B cell (primary cell): Measurements from ENCODE around the gene EPB41L4B. TPM values are rescaled to one million over a fixed set of nuclear protein-coding genes. Genes with fewer than 3 reads are reported as not detected.

Experiments used
- ATAC-seq: fragments of 200-7000 bp; cut with Tn5 transposase; one replicate; pipeline ENCODE4 v1.10.0; 2021; ENCODE audit warnings: low read depth, mild to moderate bottlenecking, moderate number of reproducible peaks, moderate library complexity
- CTCF ChIA-PET: fragments of 350-600 bp; sonication (Branson Sonifier 250); formaldehyde crosslinking; loops from one replicate; lab custom pipeline; 2021; ENCODE audit warnings: antibody characterized with exemption, inconsistent platforms; lab: Charles Lee
- POLR2A ChIA-PET: fragments of 350-600 bp; sonication (Branson Sonifier 250); formaldehyde crosslinking; loops from one replicate; lab custom pipeline; 2021; ENCODE audit warnings: antibody characterized with exemption; lab: Charles Lee
- DNase-seq: peaks from one replicate; pipeline ENCODE4 v3.0.0; 2013
- H2AFZ ChIP-seq: 2 replicates; pipeline ENCODE4 v1.6.1; 2012; ENCODE audit warnings: mild to moderate bottlenecking, low read depth, low read length; ENCODE audit not compliant: insufficient read depth, poor library complexity, severe bottlenecking
- H3K27ac ChIP-seq, 2 donors: 1 replicate in 1 of 2; 2 replicates in 1 of 2; pipeline ENCODE4 v1.5.1; 2012 to 2013; ENCODE audit warnings: low read length in 2 of 2, mild to moderate bottlenecking in 2 of 2, moderate library complexity in 1 of 2
- H3K27me3 ChIP-seq, 4 experiments: fragments of 200-600 bp in 1 of 4; sonication (generic) in 1 of 4; replicated peaks in 1 of 4; 1 replicate in 2 of 4; 2 replicates in 2 of 4; pipeline versions ENCODE4 v1.6.1 to v1.7.0; 2013 to 2016; ENCODE audit warnings: low read length in 3 of 4, mild to moderate bottlenecking in 2 of 4, mixed read lengths in 1 of 4, moderate library complexity in 1 of 4; ENCODE audit not compliant: insufficient read depth in 4 of 4, control insufficient read depth in 3 of 4; ENCODE audit errors: control extremely low read depth in 1 of 4
- H3K36me3 ChIP-seq, 2 experiments: replicated peaks in 1 of 2; 1 replicate in 1 of 2; 2 replicates in 1 of 2; pipeline versions ENCODE4 v1.6.1 to v1.7.1; 2013; ENCODE audit warnings: low read length in 1 of 2; ENCODE audit not compliant: insufficient read depth in 2 of 2, control insufficient read depth in 1 of 2; ENCODE audit errors: control extremely low read depth in 1 of 2, extremely low read depth in 1 of 2
- H3K4me1 ChIP-seq, 2 donors: fragments of 200-600 bp in 1 of 2; sonication (generic) in 1 of 2; 1 replicate in 1 of 2; 2 replicates in 1 of 2; pipeline versions ENCODE4 v1.5.1 to v1.6.1; 2013 to 2017; ENCODE audit warnings: low read length in 2 of 2; ENCODE audit not compliant: control insufficient read depth in 2 of 2, insufficient read depth in 2 of 2
- H3K4me2 ChIP-seq: replicated peaks from 2 replicates; pipeline ENCODE3; 2012; ENCODE audit warnings: mild to moderate bottlenecking, low read depth, low read length; ENCODE audit not compliant: poor library complexity, severe bottlenecking
- H3K4me3 ChIP-seq, 5 experiments: fragments of 200-600 bp in 1 of 5; sonication (generic) in 1 of 5; 1 replicate in 3 of 5; 2 replicates in 2 of 5; pipeline versions ENCODE4 v1.5.1 to v1.7.0; 2011 to 2016; ENCODE audit warnings: low read length in 4 of 5, mild to moderate bottlenecking in 4 of 5, low read depth in 2 of 5, control low read depth in 1 of 5, moderate library complexity in 1 of 5; ENCODE audit not compliant: insufficient read depth in 1 of 5; ENCODE audit errors: control extremely low read depth in 1 of 5, extremely low read depth in 1 of 5
- H3K79me2 ChIP-seq: fragments of 200-600 bp; sonication (generic); one replicate; pipeline ENCODE4 v1.6.0; 2016; ENCODE audit warnings: low read length; ENCODE audit not compliant: control insufficient read depth, insufficient read depth
- H3K9ac ChIP-seq: fragments of 200-600 bp; sonication (generic); 2 replicates; pipeline ENCODE4 v1.6.1; 2017; ENCODE audit warnings: mild to moderate bottlenecking, low read length, moderate library complexity
- H3K9me3 ChIP-seq, 3 donors: one replicate each; pipeline versions ENCODE4 v1.6.1 to v1.7.1; 2013; ENCODE audit warnings: low read length in 2 of 3; ENCODE audit not compliant: control insufficient read depth in 2 of 3, insufficient read depth in 1 of 3; ENCODE audit errors: control extremely low read depth in 1 of 3
- H4K20me1 ChIP-seq: 2 replicates; pipeline ENCODE4 v1.6.0; 2012; ENCODE audit warnings: mild to moderate bottlenecking, low read length; ENCODE audit not compliant: insufficient read depth, control insufficient read depth, poor library complexity, severe bottlenecking
- H3K27ac Mint-ChIP-seq: one replicate; pipeline ENCODE4 v1.8.0; 2021; ENCODE audit warnings: mixed read lengths
- H3K27me3 Mint-ChIP-seq: one replicate; pipeline ENCODE4 v1.8.0; 2021; ENCODE audit warnings: mixed read lengths
- H3K4me1 Mint-ChIP-seq: one replicate; pipeline ENCODE4 v1.8.0; 2021; ENCODE audit warnings: mixed read lengths
- H3K4me3 Mint-ChIP-seq: one replicate; pipeline ENCODE4 v1.8.0; 2021; ENCODE audit warnings: mixed read lengths
- H3K9me3 Mint-ChIP-seq: one replicate; pipeline ENCODE4 v1.8.0; 2022; ENCODE audit warnings: mixed read lengths; ENCODE audit not compliant: insufficient read depth
- CTCF ChIP-seq: fragments of 200-600 bp; IDR thresholded peaks from one replicate; pipeline ENCODE4 v1.8.0; 2022; ENCODE audit warnings: antibody characterized with exemption, mild to moderate bottlenecking
- EZH2 ChIP-seq: IDR thresholded peaks from 2 replicates; pipeline ENCODE4 v1.6.1; 2012; ENCODE audit warnings: borderline replicate concordance, low read depth, mild to moderate bottlenecking, moderate library complexity, low read length; ENCODE audit not compliant: insufficient read depth, poor library complexity, severe bottlenecking
- WGBS: methylation state at CpG from one replicate; pipeline ENCODE4 v1.1.5; 2013; ENCODE audit warnings: missing lambda C conversion rate; ENCODE audit not compliant: insufficient coverage; 5-methylcytosine and 5-hydroxymethylcytosine counted together
- intact Hi-C: fragments of 100-400 bp; cut with micrococcal nuclease; formaldehyde crosslinking; loops from one replicate; pipeline ENCODE4 v1.10.0; 2022
- polyA plus RNA-seq: library from polyadenylated mRNA; depleted of rRNA; stranded (reverse); fragments of >200 nt; gene quantifications from 2 replicates; pipeline ENCODE4 v1.2.3, GENCODE V29; 2012
- total RNA-seq, 2 donors: library from RNA; stranded (reverse); fragments of 120-200 nt in 1 of 2; gene quantifications; 1 replicate in 1 of 2; 2 replicates in 1 of 2; pipeline versions ENCODE4 v1.2.3 to v1.2.4, GENCODE V29; 2013 to 2022

Gene EPB41L4B
- total and polyA plus RNA-seq, 2 donors (not counting 1 experiment from before 2014, with no cell fraction given), result 2.9 TPM; not detected in 1

GRCh38 chr9:109325089-109325488 is 4.2 kb upstream of the EPB41L4B start:
- Histone ChIP-seq H3K27me3 (peaks cover 0 to 26% (median 17%) of the 10 kb centered on the region in 4 experiments), H3K4me2 (no peak overlapping the region), H4K20me1 (no peaks in the 10 kb centered on the region), H3K4me3 (no peak overlapping the region), H3K4me1 (peaks cover 5% of the 10 kb centered on the region in 2 donors), H3K79me2 (no peaks in the 10 kb centered on the region), H3K9ac (no peak overlapping the region), H3K36me3 (no peaks in the 10 kb centered on the region), H3K27ac (no peak overlapping the region), H2AFZ (no peak overlapping the region), H3K9me3 (peaks cover 0 to 7% (median 0%) of the 10 kb centered on the region in 3 donors)
- Mint-ChIP-seq H3K27me3 (peaks cover 61% of the 10 kb centered on the region), H3K4me3 (no peak overlapping the region), H3K27ac (no peak overlapping the region), H3K9me3 (no peaks in the 10 kb centered on the region), H3K4me1 (peaks cover 6% of the 10 kb centered on the region)
- no peak for TF ChIP-seq EZH2
- no peak for TF ChIP-seq CTCF
- ATAC-seq (no peak), DNase-seq (no peak)
- POLR2A ChIA-PET, result no interaction called here
- CTCF ChIA-PET, result no interaction called here
- intact Hi-C loops, result no loop called here

- H4K20me1 ChIP-seq, result no peaks in the 10 kb centered on the region
- intact Hi-C loops, result loop anchor here (5.0 kb wide), 2 partner anchors 89 to 311 kb away; partner anchors contain the start of gene CTNNAL1
- no peak for DNase-seq
- ChIA-PET POLR2A (no interaction called here), CTCF (no interaction called here)
- no peak for TF ChIP-seq CTCF
- TF ChIP-seq EZH2, result no peak
- peaks cover 0 to 7% (median 0%) of the 10 kb centered on the region in 3 donors for H3K9me3 ChIP-seq
- H3K9ac ChIP-seq, result no peak overlapping the region
- H3K27ac Mint-ChIP-seq, result no peak overlapping the region
- H3K27me3 Mint-ChIP-seq, result peaks cover 64% of the 10 kb centered on the region
- ATAC-seq, result no peak
- no peaks in the 10 kb centered on the region for H3K36me3 ChIP-seq
- H3K4me1 ChIP-seq, result peaks cover 12 to 13% of the 10 kb centered on the region in 2 donors
- no peak overlapping the region for H3K4me2 ChIP-seq
- no peak overlapping the region for H2AFZ ChIP-seq
- peaks cover 12% of the 10 kb centered on the region for H3K4me1 Mint-ChIP-seq
- H3K27me3 ChIP-seq, result peaks cover 0 to 35% (median 21%) of the 10 kb centered on the region in 4 experiments
- no CpG with 5 or more reads among the region's 3 CpGs for WGBS
- H3K4me3 ChIP-seq, result no peak overlapping the region
- H3K9me3 Mint-ChIP-seq, result no peaks in the 10 kb centered on the region
- no peak overlapping the region for H3K27ac ChIP-seq
- no peak overlapping the region for H3K4me3 Mint-ChIP-seq
- no peaks in the 10 kb centered on the region for H3K79me2 ChIP-seq
Measured at GRCh38 chr9:109323771-109324170, 2.9 kb upstream of the EPB41L4B start.
